ENCODE data around the gene CHST8.

- no peak for TF ChIP-seq CTCF (IDR thresholded peaks at IDR 0.05; ENCODE audit: low read depth, low read length, missing input control)
- no peak for TF ChIP-seq HNF4A (conservative IDR thresholded peaks at IDR 0.05)
- TF ChIP-seq EGR1 (IDR thresholded peaks at IDR 0.05; ENCODE audit: low read depth in 2 of 2), result no peak
- TF ChIP-seq GABPA (IDR thresholded peaks at IDR 0.05 in 1 of 2, conservative IDR thresholded peaks at IDR 0.05 in 1 of 2), result no peak
- no peak for TF ChIP-seq JUND (IDR thresholded peaks at IDR 0.05)
- TF ChIP-seq SP1 (IDR thresholded peaks at IDR 0.05), result no peak
- TF ChIP-seq MAX (IDR thresholded peaks at IDR 0.05), result no peak
- TF ChIP-seq NR2F2 (IDR thresholded peaks at IDR 0.05), result no peak
- TF ChIP-seq RAD21 (IDR thresholded peaks at IDR 0.05), result no peak
- TF ChIP-seq ZBTB33 (IDR thresholded peaks at IDR 0.05), result no peak
- no peak for TF ChIP-seq REST (IDR thresholded peaks at IDR 0.05)
- TF ChIP-seq YY1 (IDR thresholded peaks at IDR 0.05), result no peak
- TF ChIP-seq ATF3 (IDR thresholded peaks at IDR 0.05), result no peak
These were observed 193.9 kb downstream of the CHST8 start for GRCh38 chr19:33815380-33816340.
